PFSK-1 (cell line): ENCODE measurements around the gene ADPRHL1.

Experiments used
- FOXP2 ChIP-seq: optimal IDR thresholded peaks from 2 replicates; pipeline ENCODE3; 2011; ENCODE audit warnings: borderline replicate concordance, control low read depth, inconsistent platforms; ENCODE audit not compliant: insufficient read depth; ENCODE audit errors: extremely low read length, extremely low read depth
- POLR2AphosphoS5 ChIP-seq: IDR thresholded peaks from 2 replicates; pipeline ENCODE4 v1.6.1; 2012; ENCODE audit warnings: low read depth, mild to moderate bottlenecking, control low read depth, low read length, moderate library complexity
- REST ChIP-seq, 2 experiments: IDR thresholded peaks; 2 replicates each; pipeline versions ENCODE4 v1.6.1 to v1.8.0; 2011 to 2012; ENCODE audit warnings: low read depth in 2 of 2, low read length in 2 of 2, control low read depth in 1 of 2, inconsistent platforms in 1 of 2, mild to moderate bottlenecking in 1 of 2, moderate library complexity in 1 of 2; ENCODE audit not compliant: insufficient read depth in 1 of 2
- SIN3A ChIP-seq: IDR thresholded peaks from 2 replicates; pipeline ENCODE4 v1.6.1; 2012; ENCODE audit warnings: mild to moderate bottlenecking, low read length, moderate library complexity, borderline replicate concordance; ENCODE audit not compliant: insufficient read depth
- TAF1 ChIP-seq: IDR thresholded peaks from 2 replicates; pipeline ENCODE4 v1.6.1; 2012; ENCODE audit warnings: low read length, control low read depth, borderline replicate concordance; ENCODE audit not compliant: insufficient read depth

The ADPRHL1 gene

DNA sequence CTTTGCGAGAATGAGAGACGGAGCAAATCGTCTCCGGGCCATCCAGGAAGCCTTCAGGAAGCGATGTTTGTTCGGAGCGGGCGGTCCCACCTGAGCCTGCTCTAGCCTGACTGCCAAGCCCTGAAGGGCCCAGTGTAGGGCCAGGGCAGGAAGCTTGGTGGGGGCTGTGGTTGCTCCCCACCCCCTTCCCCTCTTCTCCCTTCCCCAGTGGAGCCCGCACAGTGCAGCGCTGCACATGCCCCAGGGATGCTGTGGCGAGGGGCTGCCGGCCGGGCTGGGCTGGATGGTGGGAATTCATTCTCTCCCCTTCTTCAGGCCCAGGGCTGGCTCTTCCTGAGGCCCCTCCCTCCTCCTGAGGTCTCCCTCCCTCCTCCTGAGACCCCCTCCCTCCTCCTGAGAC lies 82.2 kb downstream of the ADPRHL1 start:
- no peak for TF ChIP-seq POLR2AphosphoS5
- no peak for TF ChIP-seq REST (IDR thresholded peaks at IDR 0.05; ENCODE audit: insufficient read depth in 1 of 2, low read depth in 2 of 2, low read length in 2 of 2)
- no peak for TF ChIP-seq FOXP2
- no peak for TF ChIP-seq TAF1
- TF ChIP-seq SIN3A, result no peak

DNA sequence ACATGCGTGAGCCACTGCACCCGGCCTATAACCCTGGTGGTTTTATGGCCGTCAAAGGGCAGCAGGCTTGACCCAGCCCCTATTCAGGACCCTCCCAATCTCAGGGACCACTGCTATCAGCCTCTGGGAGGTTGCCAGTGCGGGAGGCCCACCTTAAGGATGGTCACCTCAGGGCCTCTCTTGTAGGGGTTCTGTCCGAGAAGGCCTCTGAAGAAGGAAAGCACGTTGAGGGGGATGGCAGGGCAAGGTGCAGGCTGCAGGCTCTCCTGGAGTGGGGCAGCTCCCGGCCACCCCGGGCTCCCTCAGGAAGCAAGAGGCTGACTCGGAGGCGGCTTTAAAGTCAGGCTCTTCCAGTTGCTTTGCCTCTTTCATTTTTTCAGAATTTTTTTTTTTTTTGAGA lies 83.4 kb downstream of the ADPRHL1 start:
- TF ChIP-seq SIN3A, result no peak
- no peak for TF ChIP-seq TAF1
- no peak for TF ChIP-seq FOXP2
- no peak for TF ChIP-seq POLR2AphosphoS5
- TF ChIP-seq REST (IDR thresholded peaks at IDR 0.05; ENCODE audit: insufficient read depth in 1 of 2, low read depth in 2 of 2, low read length in 2 of 2), result no peak

GRCh38 chr13:113369189-113369588 lies 84.1 kb downstream of the ADPRHL1 start:
- TF ChIP-seq FOXP2 (no peak), POLR2AphosphoS5 (no peak), REST (IDR thresholded peaks at IDR 0.05; ENCODE audit: insufficient read depth in 1 of 2, low read depth in 2 of 2, low read length in 2 of 2) (no peak), SIN3A (no peak), TAF1 (no peak)

GRCh38 chr13:113367771-113368170 lies 85.5 kb downstream of the ADPRHL1 start:
- TF ChIP-seq TAF1 (no peak), REST (IDR thresholded peaks at IDR 0.05; ENCODE audit: insufficient read depth in 1 of 2, low read depth in 2 of 2, low read length in 2 of 2) (no peak), POLR2AphosphoS5 (no peak), FOXP2 (no peak), SIN3A (no peak)

DNA sequence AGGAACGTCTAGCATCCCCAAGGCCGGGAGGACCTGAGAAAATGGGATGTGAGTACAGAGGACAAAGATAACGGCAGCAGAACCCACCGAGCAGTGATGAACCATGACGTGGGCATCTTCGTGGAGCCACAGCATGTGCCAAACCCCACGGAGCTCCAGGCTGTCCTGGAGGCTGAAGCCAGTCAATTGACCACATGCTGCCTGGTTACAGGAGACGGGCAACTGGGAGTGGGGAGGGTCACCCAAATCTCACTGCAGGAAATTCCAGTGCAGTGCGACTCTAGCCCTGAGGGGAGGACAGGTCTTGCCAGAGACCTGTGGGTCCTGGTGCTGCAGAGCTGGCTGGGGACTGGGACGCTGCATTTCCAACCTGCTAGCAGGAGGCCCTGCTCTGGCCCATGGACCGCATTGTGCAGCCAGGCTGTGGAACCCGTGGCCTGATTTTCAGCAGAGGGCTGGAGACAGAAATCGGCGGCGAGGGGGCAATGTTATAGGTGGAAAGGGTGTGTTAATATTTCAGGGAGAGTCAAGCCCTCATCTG lies 86.2 kb downstream of the ADPRHL1 start:
- no peak for TF ChIP-seq REST (IDR thresholded peaks at IDR 0.05; ENCODE audit: insufficient read depth in 1 of 2, low read depth in 2 of 2, low read length in 2 of 2)
- no peak for TF ChIP-seq POLR2AphosphoS5
- no peak for TF ChIP-seq FOXP2
- no peak for TF ChIP-seq SIN3A
- TF ChIP-seq TAF1, result no peak
